CD4-positive, alpha-beta T cell treated with Interleukin-4 for 1 hour (primary cell): ENCODE measurements around the gene PLPP7.
"Not testable (repeated sequence)": the region's sequence is repeated elsewhere in the genome, so short reads cannot be mapped to it uniquely, and the experiment has no call there.

Experiments used
- DNase-seq, 2 donors: peaks; one replicate each; pipeline ENCODE4 v3.0.0-alpha.2; 2020 to 2022

PLPP7 gene

GRCh38 chr9:131289301-131290035 lies at the start of gene PLPP7:
PLPP7 (plus strand) TSS chr9:131289723; CDS start chr9:131289998, 275 bp downstream.
- no peak for DNase-seq

- no peak for DNase-seq
These were observed 49.2 kb upstream of the PLPP7 start for GRCh38 chr9:131240047-131240921.

GRCh38 chr9:131244331-131244730 lies 45.2 kb upstream of the PLPP7 start:
- not testable (repeated sequence) for DNase-seq

- no peak for DNase-seq
These were observed 42.9 kb upstream of the PLPP7 start for GRCh38 chr9:131246618-131247017.

DNA sequence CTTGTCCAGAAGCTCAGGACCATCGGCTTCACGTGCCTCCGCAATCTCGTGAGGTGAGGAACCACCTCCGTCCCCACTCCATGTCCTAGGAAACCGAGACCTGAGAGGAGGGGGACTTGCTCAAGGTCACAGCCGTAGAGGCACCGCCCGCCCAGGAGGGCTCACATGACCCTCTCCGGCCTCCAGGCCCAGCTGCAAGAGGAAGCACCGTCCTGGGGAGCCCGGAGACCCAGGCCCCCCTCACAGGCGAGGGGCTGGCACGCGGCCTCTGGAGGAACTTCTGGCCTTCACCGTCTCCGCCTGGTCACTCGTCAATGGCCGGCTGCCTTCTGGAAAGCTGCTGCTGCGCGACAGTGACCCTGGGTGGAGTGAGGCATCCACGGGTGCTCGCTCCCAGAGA lies 37.4 kb upstream of the PLPP7 start:
- DNase-seq = no peak

DNA sequence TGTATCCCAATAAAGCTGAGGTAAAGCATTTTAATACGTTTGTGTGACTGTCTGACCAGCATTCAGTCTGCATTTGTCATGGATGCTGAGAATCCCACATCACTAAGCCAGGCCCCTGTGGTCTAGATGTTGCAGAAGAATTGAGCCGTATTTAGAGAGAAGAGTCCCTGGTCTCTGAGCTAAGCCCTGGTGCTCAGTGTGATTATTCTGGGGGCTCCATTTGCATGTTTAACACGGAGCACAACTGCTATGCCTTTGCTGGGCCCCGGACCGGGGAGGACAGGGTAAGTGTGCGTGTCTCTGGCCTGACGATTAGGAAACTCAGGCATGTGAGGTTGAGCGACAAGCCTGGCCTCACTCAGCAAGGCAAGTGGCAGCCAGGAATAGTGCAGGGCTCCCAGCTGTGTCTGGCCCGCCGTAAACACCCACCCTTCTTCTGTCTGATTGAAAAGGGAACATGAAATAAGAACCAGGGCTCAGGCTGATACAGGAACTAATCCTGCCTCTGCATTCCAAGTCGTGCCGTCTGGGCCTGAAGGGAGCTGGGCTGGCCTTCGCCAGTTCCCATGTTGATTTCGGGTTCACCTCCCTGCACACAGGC lies 35.5 kb upstream of the PLPP7 start:
- DNase-seq = no peak

DNA sequence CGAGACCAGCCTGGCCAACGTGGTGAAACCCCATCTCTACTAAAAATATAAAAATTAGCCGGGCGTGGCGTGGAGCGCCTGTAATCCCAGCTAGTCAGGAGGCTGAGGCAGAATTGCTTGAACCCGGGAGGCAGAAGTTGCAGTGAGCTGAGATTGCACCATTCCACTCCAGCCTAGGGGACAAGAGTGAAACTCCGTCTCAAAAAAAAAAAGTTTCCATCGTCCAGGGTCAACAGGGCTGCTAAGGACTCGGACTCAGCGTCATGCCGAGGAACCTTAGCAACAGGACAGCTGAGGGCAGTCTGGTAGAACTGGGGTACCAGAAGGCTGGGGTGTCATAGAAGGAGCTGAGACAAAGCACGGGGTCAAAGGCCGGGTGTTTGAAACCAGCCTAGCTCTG lies 34.9 kb upstream of the PLPP7 start:
- no peak for DNase-seq

DNA sequence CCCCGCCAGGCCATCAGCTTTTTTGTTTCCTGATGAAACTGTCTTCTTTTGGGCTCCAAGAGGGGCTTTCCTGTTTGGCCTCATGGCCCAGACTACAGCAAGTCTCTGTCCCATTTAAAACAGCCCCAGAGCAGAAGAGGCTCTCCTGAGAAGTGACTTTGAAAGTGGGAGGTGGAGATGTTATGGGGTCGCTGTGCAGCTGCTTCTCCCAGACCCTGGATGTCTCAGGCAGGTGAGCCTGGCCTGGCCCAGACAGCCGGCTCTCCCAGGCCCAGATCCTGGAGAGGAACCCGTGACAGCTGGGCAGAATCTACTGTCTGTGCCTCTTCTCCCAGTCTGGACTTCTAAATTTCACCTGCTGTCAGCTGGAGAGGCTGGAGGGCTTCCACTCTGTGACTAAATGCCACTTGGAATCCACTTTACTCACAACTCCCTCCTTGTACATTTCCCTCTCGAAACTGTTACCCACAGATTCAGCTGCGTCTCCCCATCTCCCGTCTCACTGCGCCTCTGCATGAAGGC lies 33.8 kb upstream of the PLPP7 start:
- DNase-seq = no peak

- DNase-seq = no peak
These were observed 32.1 kb upstream of the PLPP7 start for GRCh38 chr9:131257266-131258025.

- no peak for DNase-seq
These were observed 31.3 kb upstream of the PLPP7 start for GRCh38 chr9:131258186-131258585.

DNA sequence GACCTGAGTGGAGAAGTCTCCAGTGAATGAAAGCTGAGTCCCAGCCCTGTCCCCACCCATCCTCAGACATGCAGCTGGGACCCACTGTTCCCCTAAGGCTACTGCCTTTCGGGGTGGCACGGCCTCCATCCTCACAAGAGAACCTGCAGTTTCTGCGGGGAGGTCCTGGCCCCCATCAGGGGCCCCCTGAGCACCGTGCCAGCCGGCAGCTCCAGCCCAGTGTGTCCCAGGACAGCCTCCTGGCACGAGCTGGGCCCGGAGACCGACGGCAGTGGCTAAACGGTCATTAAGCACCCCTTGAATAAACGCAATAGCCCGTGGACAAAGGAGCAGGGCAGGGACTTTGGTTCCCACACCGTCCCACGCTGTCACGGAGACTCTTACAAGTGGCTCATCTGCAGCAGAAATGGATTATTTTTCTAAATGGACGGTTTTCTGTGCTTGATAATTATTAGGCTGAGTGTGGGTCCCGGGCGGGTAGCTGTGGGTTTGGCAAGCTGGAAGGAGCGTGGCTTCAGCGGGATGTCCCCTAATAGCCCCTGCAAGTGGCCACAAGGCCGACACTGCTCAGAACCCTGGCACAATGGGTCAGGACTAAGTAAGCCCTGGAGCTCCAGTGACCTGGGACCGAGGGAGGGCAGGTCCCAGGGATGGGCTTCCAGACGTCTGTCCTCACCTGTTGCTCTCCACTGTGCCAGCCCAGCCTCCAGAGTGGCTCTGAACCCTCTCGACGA lies 30.7 kb upstream of the PLPP7 start:
- no peak for DNase-seq

DNA sequence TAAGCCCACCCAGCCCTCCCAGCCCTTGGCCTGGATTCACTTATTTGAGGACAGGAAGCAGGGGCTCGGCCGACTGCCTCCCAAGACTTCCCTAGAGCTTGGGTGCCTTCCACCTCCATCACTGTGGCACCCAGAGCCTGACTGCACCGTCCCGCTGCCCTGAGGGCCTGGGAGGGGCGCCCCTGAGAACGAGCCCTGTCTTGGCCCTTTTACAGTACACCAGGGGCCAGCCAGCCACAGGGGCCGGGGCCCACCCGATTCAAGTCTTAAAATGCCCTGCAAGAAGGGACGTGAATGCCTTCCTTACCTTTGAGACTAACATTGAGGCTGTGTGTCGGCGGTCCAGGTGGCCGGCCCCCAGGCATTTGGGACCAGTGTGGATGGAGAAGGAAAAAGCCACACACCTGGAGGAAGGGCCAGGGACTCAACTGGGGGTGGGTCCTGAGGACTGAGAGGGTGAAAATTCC lies 30.1 kb upstream of the PLPP7 start:
- DNase-seq = no peak

- DNase-seq = no peak
These were observed 29.5 kb upstream of the PLPP7 start for GRCh38 chr9:131259916-131260597.

DNA sequence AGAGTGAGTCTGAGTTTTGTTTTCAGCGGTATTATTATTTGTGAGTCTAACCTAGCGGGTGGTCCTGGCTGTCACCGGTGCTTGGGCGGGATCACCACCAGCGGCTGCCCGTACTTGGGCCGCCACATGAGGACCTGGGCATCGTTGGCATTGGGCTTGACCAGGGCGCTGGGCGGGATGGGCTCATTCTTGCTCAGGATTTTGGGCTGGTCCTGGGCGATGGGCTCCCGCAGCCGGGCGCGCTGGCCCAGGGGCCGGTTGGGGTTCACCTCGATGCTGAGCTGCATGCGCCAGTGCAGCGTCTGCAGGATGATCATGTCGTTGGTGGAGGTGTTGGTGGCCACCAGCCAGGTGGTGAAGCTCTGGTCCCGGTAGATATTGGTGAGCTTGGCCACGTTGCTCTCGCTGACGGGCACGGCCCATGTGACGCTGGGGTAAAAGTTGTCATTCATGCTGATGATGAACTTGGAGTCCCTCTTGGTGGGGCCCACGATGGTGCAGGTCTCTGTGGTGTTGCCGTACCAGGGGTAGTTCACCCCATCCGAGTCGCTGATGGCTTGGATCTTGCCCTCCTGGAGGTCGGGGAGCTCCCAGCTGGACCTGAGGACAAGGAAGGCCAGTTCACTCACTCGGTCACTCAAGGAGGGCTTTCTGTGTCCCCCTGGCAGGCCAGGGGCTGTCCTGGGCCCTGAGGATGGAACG lies 28.6 kb upstream of the PLPP7 start:
- no peak for DNase-seq

DNA sequence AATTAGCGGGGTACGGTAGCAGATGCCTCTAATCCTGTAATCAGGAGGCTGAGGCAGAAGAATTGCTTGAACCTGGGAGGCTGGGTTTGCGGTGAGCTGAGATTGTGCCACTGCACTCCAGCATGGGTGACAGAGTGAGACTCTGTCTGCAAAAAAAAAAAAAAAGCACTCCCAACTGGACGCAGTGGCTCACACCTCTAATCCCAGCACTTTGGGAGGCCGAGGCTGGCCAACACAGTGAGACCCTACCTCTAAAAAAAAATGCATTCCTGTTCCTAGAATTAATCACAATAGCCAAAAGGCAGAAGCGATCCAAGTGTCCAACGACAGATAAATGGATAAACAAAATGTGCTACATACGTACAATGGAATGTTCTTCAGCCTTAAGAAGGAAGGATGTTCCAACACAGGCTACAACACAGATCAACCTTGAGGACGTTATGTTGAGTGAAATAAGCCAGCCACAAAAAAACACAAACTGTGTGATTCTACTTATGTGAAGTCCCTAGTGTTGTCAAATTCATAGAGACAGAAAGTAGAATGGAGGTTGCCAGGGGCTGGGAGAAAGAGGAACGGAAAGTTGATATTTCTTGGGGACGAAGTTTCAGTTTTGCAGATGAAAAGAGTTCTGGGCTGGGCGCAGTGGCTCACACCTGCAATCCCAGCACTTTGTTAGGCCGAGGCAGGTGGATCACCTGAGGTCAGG lies 27.0 kb upstream of the PLPP7 start:
- DNase-seq = no peak

DNA sequence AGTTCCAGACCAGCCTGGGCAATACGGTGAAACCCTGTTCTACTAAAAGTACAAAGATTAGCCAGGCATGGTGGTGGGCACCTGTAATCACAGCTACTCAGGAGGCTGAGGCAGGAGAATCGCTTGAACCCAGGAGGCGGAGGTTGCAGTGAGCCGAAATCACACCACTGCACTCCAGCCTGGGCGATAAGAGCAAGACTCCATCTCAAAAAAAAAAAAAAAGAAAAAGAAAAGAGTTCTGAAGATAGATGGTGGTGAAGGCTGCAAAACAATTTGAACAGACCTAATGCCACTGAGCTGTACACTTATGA lies 26.5 kb upstream of the PLPP7 start:
- not testable (repeated sequence) for DNase-seq

GRCh38 chr9:131263701-131264100 lies 25.8 kb upstream of the PLPP7 start:
- no peak for DNase-seq

GRCh38 chr9:131264231-131264630 lies 25.3 kb upstream of the PLPP7 start:
- DNase-seq = peak in 1 of 2 donors; percentile 42

DNA sequence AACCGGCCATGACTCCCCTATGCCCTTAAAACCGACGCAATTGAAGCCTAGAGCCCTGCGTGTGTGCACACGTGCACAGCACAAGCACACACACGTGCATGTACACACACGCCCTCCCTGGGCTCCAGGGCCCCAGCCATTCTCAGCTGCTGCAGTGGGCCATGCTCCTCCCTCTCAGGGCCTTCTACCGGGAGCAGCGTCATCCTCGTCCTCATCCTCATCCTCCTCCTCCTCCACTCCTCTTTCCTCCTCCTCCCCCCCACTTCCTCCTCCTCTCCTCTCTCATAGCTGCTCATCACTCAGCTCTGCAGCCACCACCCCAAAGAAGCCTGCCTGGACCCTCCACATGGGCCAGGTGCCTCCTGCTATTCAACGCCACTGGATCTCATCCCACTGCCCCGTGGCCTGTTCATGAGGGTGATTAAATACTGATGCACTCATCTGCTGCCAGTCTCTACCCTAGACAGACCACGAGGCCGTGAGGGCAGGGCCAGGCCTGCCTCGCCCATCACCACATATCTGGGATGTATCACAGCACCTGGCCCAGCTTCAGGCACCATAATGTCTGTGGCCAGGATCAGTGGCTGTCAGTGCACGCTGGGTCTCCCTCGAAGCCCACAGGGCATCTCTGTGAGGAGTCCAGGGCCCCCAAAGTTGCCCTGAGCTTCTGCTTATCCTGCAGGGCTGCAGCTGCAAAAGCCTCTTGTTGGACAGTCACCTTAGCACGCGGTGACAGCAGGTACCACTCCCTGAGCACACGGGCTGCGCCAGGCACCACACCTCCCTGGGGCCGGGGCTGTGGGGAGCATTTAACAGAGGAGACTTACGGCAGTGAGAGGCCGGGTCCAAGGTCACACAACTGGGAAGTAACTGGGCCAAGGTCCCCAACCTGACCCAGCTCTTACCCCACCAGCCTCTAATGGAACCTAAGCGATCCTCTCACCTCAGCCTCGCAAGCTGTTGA lies 23.0 kb upstream of the PLPP7 start:
- DNase-seq = peak in 1 of 2 donors; percentile 42
